ENCODE data around the gene LPA. TPM values are rescaled to one million over a fixed set of nuclear protein-coding genes. Genes with fewer than 3 reads are reported as not detected.

The LPA gene
- total and polyA plus RNA-seq, 2 of the 13 experiments (the other 11 are each of a cell fraction or from before 2014, with no cell fraction given): not detected

- no peak for TF ChIP-seq KLF13 (CRISPR knock-in tag; IDR thresholded peaks at IDR 0.05)
- no peak for TF ChIP-seq ZBTB42 (CRISPR knock-in tag; IDR thresholded peaks at IDR 0.05)
- TF ChIP-seq CCAR2 (optimal IDR thresholded peaks at IDR 0.05; ENCODE audit: low read depth, low read length): no peak
- TF ChIP-seq FLYWCH1 (CRISPR knock-in tag; IDR thresholded peaks at IDR 0.05): no peak
- TF ChIP-seq ZNF598 (CRISPR knock-in tag; IDR thresholded peaks at IDR 0.05; ENCODE audit: borderline replicate concordance): peak; percentile 68; the same call in 1 of the 2 replicates
- no peak for TF ChIP-seq CC2D1A (CRISPR knock-in tag; IDR thresholded peaks at IDR 0.05)
- TF ChIP-seq RFXANK (CRISPR knock-in tag; IDR thresholded peaks at IDR 0.05): no peak
- TF ChIP-seq ZNF761 (CRISPR knock-in tag; conservative IDR thresholded peaks at IDR 0.05): no peak
- TF ChIP-seq ZNF576 (CRISPR knock-in tag; IDR thresholded peaks at IDR 0.05): no peak
- no peak for TF ChIP-seq HHEX (CRISPR knock-in tag; IDR thresholded peaks at IDR 0.05)
- TF ChIP-seq PBX3 (CRISPR knock-in tag; IDR thresholded peaks at IDR 0.05; ENCODE audit: borderline replicate concordance): no peak
- 0 out of 2 replicates have a peak, but pooled peaks have one; percentile 34 for TF ChIP-seq ZNF547 (CRISPR knock-in tag; IDR thresholded peaks at IDR 0.05)
- no peak for TF ChIP-seq CBX5 (CRISPR knock-in tag; IDR thresholded peaks at IDR 0.05; ENCODE audit: borderline replicate concordance)
- peak; percentile 92 for TF ChIP-seq XRCC5 (optimal IDR thresholded peaks at IDR 0.05; ENCODE audit: low read length)
- no peak for TF ChIP-seq ZNF260 (CRISPR knock-in tag; IDR thresholded peaks at IDR 0.05; ENCODE audit: borderline replicate concordance, low read depth)
- TF ChIP-seq ZC3H4 (CRISPR knock-in tag; IDR thresholded peaks at IDR 0.05; ENCODE audit: borderline replicate concordance): no peak
- TF ChIP-seq IKZF1 (IDR thresholded peaks at IDR 0.05): no peak
- no peak for TF ChIP-seq CEBPG (CRISPR knock-in tag; IDR thresholded peaks at IDR 0.05)
- TF ChIP-seq PCBP2 (optimal IDR thresholded peaks at IDR 0.05; ENCODE audit: low read depth, low read length, poor library complexity, severe bottlenecking): no peak
- TF ChIP-seq MNT (IDR thresholded peaks at IDR 0.05): no peak
- no peak for TF ChIP-seq MIXL1 (CRISPR knock-in tag; IDR thresholded peaks at IDR 0.05)
- no peak for TF ChIP-seq CBX2 (IDR thresholded peaks at IDR 0.05; ENCODE audit: low read depth, low read length)
- no peak for TF ChIP-seq CBX2 (CRISPR knock-in tag; IDR thresholded peaks at IDR 0.05; ENCODE audit: low read depth)
- no peak for TF ChIP-seq NCOR1 (IDR thresholded peaks at IDR 0.05; ENCODE audit: borderline replicate concordance, low read length)
- TF ChIP-seq ZNF850 (CRISPR knock-in tag; conservative IDR thresholded peaks at IDR 0.05): no peak
- no peak for TF ChIP-seq SP5 (CRISPR knock-in tag; IDR thresholded peaks at IDR 0.05; ENCODE audit: borderline replicate concordance, low read depth)
- no peak for TF ChIP-seq ZNF331 (CRISPR knock-in tag; IDR thresholded peaks at IDR 0.05)
- no peak for TF ChIP-seq MXD1 (CRISPR knock-in tag; IDR thresholded peaks at IDR 0.05)
- TF ChIP-seq SNRNP70 (IDR thresholded peaks at IDR 0.05; ENCODE audit: low read depth, low read length): no peak
- no peak for TF ChIP-seq ZNF577 (CRISPR knock-in tag; IDR thresholded peaks at IDR 0.05; ENCODE audit: borderline replicate concordance, low read depth)
These were observed 3.8 kb upstream of the LPA start (continued) for GRCh38 chr6:160667639-160668481.
